Measurements from ENCODE around the gene MTUS2.

DNA sequence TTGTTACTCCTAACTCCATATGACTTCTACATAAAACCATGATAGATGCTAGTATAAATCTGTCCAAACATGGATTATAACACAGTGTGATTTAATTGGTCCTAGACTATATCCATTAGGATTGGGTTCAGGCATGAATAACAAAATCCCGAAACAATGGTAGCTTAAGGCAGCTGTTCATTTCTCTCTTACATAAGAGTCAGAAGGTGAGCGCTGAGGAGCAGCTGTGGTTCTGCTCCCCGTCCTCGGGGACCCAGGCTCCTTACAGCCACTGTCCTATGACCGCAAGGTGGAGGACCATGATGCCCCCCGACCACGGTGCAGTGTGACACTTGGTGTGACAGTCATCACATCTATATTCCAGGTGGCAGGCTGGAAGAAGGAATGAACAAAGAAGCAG, 629.6 kb downstream of the MTUS2 start:
- TF ChIP-seq POLR2A (IDR thresholded peaks at IDR 0.05), result no peak
- TF ChIP-seq, protein P1, sequence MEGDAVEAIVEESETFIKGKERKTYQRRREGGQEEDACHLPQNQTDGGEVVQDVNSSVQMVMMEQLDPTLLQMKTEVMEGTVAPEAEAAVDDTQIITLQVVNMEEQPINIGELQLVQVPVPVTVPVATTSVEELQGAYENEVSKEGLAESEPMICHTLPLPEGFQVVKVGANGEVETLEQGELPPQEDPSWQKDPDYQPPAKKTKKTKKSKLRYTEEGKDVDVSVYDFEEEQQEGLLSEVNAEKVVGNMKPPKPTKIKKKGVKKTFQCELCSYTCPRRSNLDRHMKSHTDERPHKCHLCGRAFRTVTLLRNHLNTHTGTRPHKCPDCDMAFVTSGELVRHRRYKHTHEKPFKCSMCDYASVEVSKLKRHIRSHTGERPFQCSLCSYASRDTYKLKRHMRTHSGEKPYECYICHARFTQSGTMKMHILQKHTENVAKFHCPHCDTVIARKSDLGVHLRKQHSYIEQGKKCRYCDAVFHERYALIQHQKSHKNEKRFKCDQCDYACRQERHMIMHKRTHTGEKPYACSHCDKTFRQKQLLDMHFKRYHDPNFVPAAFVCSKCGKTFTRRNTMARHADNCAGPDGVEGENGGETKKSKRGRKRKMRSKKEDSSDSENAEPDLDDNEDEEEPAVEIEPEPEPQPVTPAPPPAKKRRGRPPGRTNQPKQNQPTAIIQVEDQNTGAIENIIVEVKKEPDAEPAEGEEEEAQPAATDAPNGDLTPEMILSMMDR (IDR thresholded peaks at IDR 0.05), result no peak
- TF ChIP-seq EP300 (IDR thresholded peaks at IDR 0.05; ENCODE audit: low read depth), result no peak
- no peak for TF ChIP-seq POLR2AphosphoS5 (IDR thresholded peaks at IDR 0.05)
